Glutamatergic neuron (in vitro differentiated cells): ENCODE measurements around the gene FPR2. TPM values are rescaled to one million over a fixed set of nuclear protein-coding genes. Genes with fewer than 3 reads are reported as not detected.
"Not testable (repeated sequence)": the region's sequence is repeated elsewhere in the genome, so short reads cannot be mapped to it uniquely, and the experiment has no call there.

Source experiments
- DNase-seq: peaks from one replicate; pipeline ENCODE4 v3.0.0; 2022
- H3K27ac Mint-ChIP-seq: one replicate; pipeline ENCODE4 v1.8.0; 2020; ENCODE audit warnings: mild to moderate bottlenecking, mixed read lengths, inconsistent platforms; ENCODE audit not compliant: unreplicated experiment
- H3K27me3 Mint-ChIP-seq: one replicate; pipeline ENCODE4 v1.8.0; 2020; ENCODE audit warnings: mild to moderate bottlenecking, moderate library complexity, mixed read lengths, inconsistent platforms; ENCODE audit not compliant: unreplicated experiment
- H3K36me3 Mint-ChIP-seq: one replicate; pipeline ENCODE4 v1.8.0; 2020; ENCODE audit warnings: mild to moderate bottlenecking, mixed read lengths, inconsistent platforms; ENCODE audit not compliant: unreplicated experiment
- H3K4me1 Mint-ChIP-seq: one replicate; pipeline ENCODE4 v1.8.0; 2020; ENCODE audit warnings: mild to moderate bottlenecking, low read depth, mixed read lengths, inconsistent platforms; ENCODE audit not compliant: unreplicated experiment
- H3K4me3 Mint-ChIP-seq: one replicate; pipeline ENCODE4 v1.8.0; 2020; ENCODE audit warnings: mild to moderate bottlenecking, mixed read lengths, inconsistent platforms; ENCODE audit not compliant: unreplicated experiment
- H3K9me3 Mint-ChIP-seq: one replicate; pipeline ENCODE4 v1.8.0; 2020; ENCODE audit warnings: mild to moderate bottlenecking, moderate library complexity, mixed read lengths, inconsistent platforms; ENCODE audit not compliant: unreplicated experiment
- CTCF ChIP-seq: fragments of 200-600 bp; sonication (generic); IDR thresholded peaks from one replicate; pipeline ENCODE4 v1.5.0; 2021; ENCODE audit not compliant: partially characterized antibody, unreplicated experiment
- total RNA-seq: library from RNA; stranded (reverse); fragmentation: NEBNext Ultra II Directional; extraction: Animal tissue kit (Norgen Biotek cat#: 25700); gene quantifications from one replicate; pipeline ENCODE4 v1.2.1, GENCODE V29; 2021; ENCODE audit not compliant: unreplicated experiment

The FPR2 gene
- total RNA-seq, 1 donor from 2014 or later, result not detected

GRCh38 chr19:51772977-51773376, 12.0 kb downstream of the FPR2 start:
- H3K4me1 Mint-ChIP-seq, result no peaks in the 10 kb centered on the region
- no peak overlapping the region for H3K4me3 Mint-ChIP-seq
- H3K27ac Mint-ChIP-seq, result no peak overlapping the region
- no peaks in the 10 kb centered on the region for H3K36me3 Mint-ChIP-seq
- no peak for DNase-seq
- TF ChIP-seq CTCF, result no peak
- H3K9me3 Mint-ChIP-seq, result peaks cover 2% of the 10 kb centered on the region
- H3K27me3 Mint-ChIP-seq, result no peaks in the 10 kb centered on the region

- H3K9me3 Mint-ChIP-seq, H3K27me3 Mint-ChIP-seq, H3K36me3 Mint-ChIP-seq: not testable (repeated sequence)
These were observed 15.6 kb downstream of the FPR2 start for GRCh38 chr19:51776561-51776960.

GRCh38 chr19:51777570-51778462, 16.8 kb downstream of the FPR2 start:
- Mint-ChIP-seq H3K27ac (no peak overlapping the region), H3K9me3 (peaks cover 2% of the 10 kb centered on the region), H3K27me3 (no peaks in the 10 kb centered on the region), H3K4me1 (no peaks in the 10 kb centered on the region), H3K36me3 (no peaks in the 10 kb centered on the region), H3K4me3 (no peak overlapping the region)
- peak; percentile 79 for TF ChIP-seq CTCF
- peak; percentile 63 for DNase-seq

More at GRCh38 chr19:51776561-51776960, 15.6 kb downstream of the FPR2 start:
- not testable (repeated sequence) for DNase-seq, H3K27ac Mint-ChIP-seq, H3K4me1 Mint-ChIP-seq, H3K4me3 Mint-ChIP-seq

GRCh38 chr19:51779181-51779580, 18.2 kb downstream of the FPR2 start:
- no peak for DNase-seq
- no peak for TF ChIP-seq CTCF
- H3K36me3 Mint-ChIP-seq, result no peaks in the 10 kb centered on the region
- no peaks in the 10 kb centered on the region for H3K4me1 Mint-ChIP-seq
- no peaks in the 10 kb centered on the region for H3K27me3 Mint-ChIP-seq
- H3K9me3 Mint-ChIP-seq, result peaks cover 2% of the 10 kb centered on the region
- H3K4me3 Mint-ChIP-seq, result no peak overlapping the region
- H3K27ac Mint-ChIP-seq, result no peak overlapping the region

- Mint-ChIP-seq H3K27me3 (no peaks in the 10 kb centered on the region), H3K4me3 (no peak overlapping the region), H3K9me3 (peaks cover 2% of the 10 kb centered on the region), H3K4me1 (no peaks in the 10 kb centered on the region), H3K36me3 (no peaks in the 10 kb centered on the region), H3K27ac (no peak overlapping the region)
- no peak for DNase-seq
- no peak for TF ChIP-seq CTCF
These were observed 18.7 kb downstream of the FPR2 start for GRCh38 chr19:51779703-51780102.
